HepG2 (cell line): ENCODE data around the gene GRAMD1B. TPM values are rescaled to one million over a fixed set of nuclear protein-coding genes. Genes with fewer than 3 reads are reported as not detected.

Experiments
- ATAC-seq: fragments of 200-7000 bp; cut with Tn5 transposase; 3 replicates; pipeline ENCODE4 v1.9.1; 2020; ENCODE audit warnings: mild to moderate bottlenecking, moderate library complexity
- BruUV-seq: library from RNA; stranded (reverse); fragments of 400-500 nt; replicated peaks from 2 replicates; lab custom pipeline; 2021; lab: Mats Ljungman, UMichigan
- CTCF ChIA-PET: fragments of 300-600 bp; formaldehyde crosslinking; extraction: SDS; loops from one replicate; lab custom pipeline; 2021; ENCODE audit warnings: low total read pairs, inconsistent platforms, low intra/inter-chr PET ratio; lab: Yijun Ruan, JAX
- POLR2A ChIA-PET: fragments of 350-600 bp; sonication (Branson Sonifier 250); formaldehyde crosslinking; loops from one replicate; lab custom pipeline; 2020; ENCODE audit warnings: antibody characterized with exemption, inconsistent platforms; lab: Yijun Ruan, JAX
- DNase-seq: peaks from one replicate; pipeline ENCODE4 v3.0.0-alpha.2; 2015; ENCODE audit warnings: low spot score
- FAIRE-seq: peaks from 3 replicates; lab custom pipeline; 2011; peaks lifted over from hg19 to GRCh38; lab: Jason Lieb, UNC
- H2AFZ ChIP-seq: one replicate; pipeline ENCODE4 v1.6.1; 2011; ENCODE audit warnings: low read length, inconsistent platforms
- H3K27ac ChIP-seq: fragments of 300-600 bp; 3 replicates; pipeline ENCODE4 v1.8.0; 2011; ENCODE audit warnings: mixed run types, mild to moderate bottlenecking, mixed read lengths, low read length, inconsistent platforms; ENCODE audit not compliant: insufficient read depth; ENCODE audit errors: extremely low read length
- H3K27me3 ChIP-seq, 2 experiments: fragments of 200-600 bp in 1 of 2; 2 replicates in 1 of 2; 3 replicates in 1 of 2; pipeline versions ENCODE4 v1.6.0 to v1.8.0; 2011; ENCODE audit warnings: low read length in 2 of 2, mild to moderate bottlenecking in 2 of 2, moderate library complexity in 2 of 2, inconsistent platforms in 1 of 2; ENCODE audit not compliant: insufficient read depth in 2 of 2, control insufficient read depth in 1 of 2
- H3K36me3 ChIP-seq, 2 experiments: fragments of 200-600 bp in 1 of 2; replicated peaks in 1 of 2; 2 replicates in 1 of 2; 3 replicates in 1 of 2; pipeline versions ENCODE4 v1.5.1 to v1.8.0; 2011; ENCODE audit warnings: low read length in 2 of 2, inconsistent platforms in 1 of 2; ENCODE audit not compliant: insufficient read depth in 2 of 2, control insufficient read depth in 1 of 2
- H3K4me1 ChIP-seq: 2 replicates; pipeline ENCODE4 v1.5.1; 2012; ENCODE audit warnings: low read length, inconsistent platforms; ENCODE audit not compliant: insufficient read depth
- H3K4me2 ChIP-seq: 2 replicates; pipeline ENCODE4 v1.6.0; 2011; ENCODE audit warnings: low read depth, low read length, inconsistent platforms
- H3K4me3 ChIP-seq, 3 experiments: fragments of 200-600 bp in 1 of 3; sonication (generic), shearing (Covaris generic) in 1 of 3; replicated peaks in 1 of 3; 2 replicates each; pipeline ENCODE4 v1.5.1; 2011 to 2016; ENCODE audit warnings: low read length in 3 of 3, inconsistent platforms in 2 of 3, low read depth in 2 of 3, mild to moderate bottlenecking in 2 of 3, control low read depth in 1 of 3, mixed read lengths in 1 of 3; ENCODE audit not compliant: insufficient read depth in 1 of 3
- H3K79me2 ChIP-seq: one replicate; pipeline ENCODE4 v1.6.1; 2011; ENCODE audit warnings: low read length, inconsistent platforms; ENCODE audit not compliant: insufficient read depth
- H3K9ac ChIP-seq: 2 replicates; pipeline ENCODE4 v1.6.0; 2011; ENCODE audit warnings: mild to moderate bottlenecking, low read depth, low read length, inconsistent platforms; ENCODE audit not compliant: insufficient read depth
- H3K9me3 ChIP-seq: 2 replicates; pipeline ENCODE4 v1.5.1; 2012; ENCODE audit warnings: mild to moderate bottlenecking, low read length
- H4K20me1 ChIP-seq: 2 replicates; pipeline ENCODE4 v1.6.0; 2011; ENCODE audit warnings: inconsistent platforms, mild to moderate bottlenecking, low read length, moderate library complexity; ENCODE audit not compliant: insufficient read depth
- ESRRA ChIP-seq: sonication (generic); formaldehyde crosslinking; IDR thresholded peaks from 2 replicates; pipeline ENCODE4 v1.5.1; 2020; ENCODE audit warnings: mild to moderate bottlenecking, low read depth, missing genetic modification reagents
- GABPA ChIP-seq, 2 experiments: IDR thresholded peaks; 2 replicates each; pipeline ENCODE4 v1.6.1; 2011 to 2016; ENCODE audit warnings: low read depth in 2 of 2, low read length in 1 of 2, missing biosample characterization in 1 of 2, missing genetic modification characterization in 1 of 2
- GABPB1 ChIP-seq: IDR thresholded peaks from 2 replicates; pipeline ENCODE4 v1.6.1; 2016; ENCODE audit warnings: mild to moderate bottlenecking, missing genetic modification reagents, moderate library complexity, missing compliant biosample characterization
- GATAD1 ChIP-seq: IDR thresholded peaks from 2 replicates; pipeline ENCODE4 v1.6.1; 2016; ENCODE audit warnings: missing genetic modification reagents, missing compliant biosample characterization
- MAFK ChIP-seq, 2 experiments: IDR thresholded peaks in 1 of 2; conservative IDR thresholded peaks in 1 of 2; 2 replicates each; pipeline ENCODE4 v1.6.1; 2011; ENCODE audit warnings: improper control_type of control experiment in 2 of 2, low read length in 2 of 2
- MBNL3 ChIP-seq: fragments of 250-450 bp; sonication (Bioruptor Pico); conservative IDR thresholded peaks from 2 replicates; pipeline ENCODE4 v1.8.0; 2022; ENCODE audit warnings: mild to moderate bottlenecking, inconsistent platforms
- NR2F2 ChIP-seq: IDR thresholded peaks from 2 replicates; pipeline ENCODE4 v1.6.1; 2012; ENCODE audit warnings: low read depth, inconsistent platforms, borderline replicate concordance
- REL ChIP-seq: sonication (generic); formaldehyde crosslinking; conservative IDR thresholded peaks from 2 replicates; pipeline ENCODE4 v1.8.0; 2022; ENCODE audit warnings: mild to moderate bottlenecking, missing genetic modification reagents, moderate library complexity
- RFX1 ChIP-seq: fragments of 450-650 bp; IDR thresholded peaks from 2 replicates; pipeline ENCODE4 v1.6.1; 2017
- SP140L ChIP-seq: sonication (generic); formaldehyde crosslinking; IDR thresholded peaks from 2 replicates; pipeline ENCODE4 v1.4.0; 2020; ENCODE audit warnings: missing genetic modification reagents, borderline replicate concordance
- TBX3 ChIP-seq: fragments of 450-650 bp; IDR thresholded peaks from 2 replicates; pipeline ENCODE4 v1.6.1; 2017; ENCODE audit warnings: antibody characterized with exemption, mild to moderate bottlenecking, inconsistent platforms, borderline replicate concordance
- TMF1 ChIP-seq: sonication (generic); formaldehyde crosslinking; IDR thresholded peaks from 2 replicates; pipeline ENCODE4 v1.8.1; 2022; ENCODE audit warnings: low read depth, missing genetic modification reagents
- ZFP36L1 ChIP-seq: sonication (generic); formaldehyde crosslinking; IDR thresholded peaks from 2 replicates; pipeline ENCODE4 v1.8.0; 2022; ENCODE audit warnings: mild to moderate bottlenecking, missing genetic modification reagents, moderate library complexity
- ZMYM2 ChIP-seq: sonication (generic); formaldehyde crosslinking; IDR thresholded peaks from 2 replicates; pipeline ENCODE4 v1.8.0; 2022; ENCODE audit warnings: mild to moderate bottlenecking, missing genetic modification reagents
- ZNF256 ChIP-seq: sonication (generic); formaldehyde crosslinking; conservative IDR thresholded peaks from 2 replicates; pipeline ENCODE4 v1.4.0; 2020; ENCODE audit warnings: missing genetic modification reagents
- ZNF775 ChIP-seq: sonication (generic); formaldehyde crosslinking; IDR thresholded peaks from 2 replicates; pipeline ENCODE4 v1.4.0; 2020; ENCODE audit warnings: missing genetic modification reagents, mild to moderate bottlenecking, moderate library complexity, borderline replicate concordance
- ZNF816 ChIP-seq: sonication (generic); formaldehyde crosslinking; IDR thresholded peaks from 2 replicates; pipeline ENCODE4 v1.8.0; 2022; ENCODE audit warnings: missing genetic modification reagents, mild to moderate bottlenecking, borderline replicate concordance
- WGBS: methylation state at CpG from one replicate; pipeline ENCODE4 v1.1.6; 2017; ENCODE audit warnings: low lambda C conversion rate; 5-methylcytosine and 5-hydroxymethylcytosine counted together
- in situ Hi-C: cut with HindIII; loops from 2 replicates; pipeline ENCODE4 v1.10.0; 2017; ENCODE audit warnings: low pct_unique_long_range_greater_than_20kb; ENCODE audit not compliant: extremely low pct_ligation_motif_present
- intact Hi-C: fragments of 100-400 bp; cut with micrococcal nuclease; formaldehyde crosslinking; loops from one replicate; pipeline ENCODE4 v1.10.0; 2022; ENCODE audit not compliant: unreplicated experiment
- polyA plus RNA-seq, 8 experiments: library from polyadenylated mRNA; depleted of rRNA in 3 of 8; stranded (reverse) in 7 of 8; unstranded in 1 of 8; fragments of >200 nt; fragmentation: Illumina TruSeq in 4 of 8; extraction: Trizol in 4 of 8; gene quantifications; 2 replicates each; pipeline versions ENCODE4 v1.2.1 to v1.2.3, GENCODE V29; 2011 to 2016; ENCODE audit warnings: low read depth in 4 of 8, missing spikeins in 1 of 8, mixed read lengths in 1 of 8; ENCODE audit not compliant: insufficient read depth in 1 of 8
- total RNA-seq, 5 experiments: library from RNA; depleted of rRNA; stranded (reverse); fragments of >200 nt; fragmentation: Illumina TruSeq; extraction: Trizol; gene quantifications; 2 replicates each; pipeline ENCODE4 v1.2.3, GENCODE V29; 2016; ENCODE audit warnings: low read depth in 1 of 5
- TF ChIP-seq, protein P1 (sequence below): sonication (generic); formaldehyde crosslinking; IDR thresholded peaks from 2 replicates; pipeline ENCODE4 v1.9.0; 2021; ENCODE audit warnings: missing genetic modification reagents, borderline replicate concordance
- TF ChIP-seq, protein P2 (sequence below): sonication (generic); formaldehyde crosslinking; IDR thresholded peaks from 2 replicates; pipeline ENCODE4 v1.4.0; 2020; ENCODE audit warnings: missing genetic modification reagents
- TF ChIP-seq, protein P3 (sequence below): sonication (generic); formaldehyde crosslinking; IDR thresholded peaks from 2 replicates; pipeline ENCODE4 v1.4.0; 2020; ENCODE audit warnings: missing genetic modification reagents

The GRAMD1B gene
- total and polyA plus RNA-seq, 2 of the 13 experiments (the other 11 are each of a cell fraction or from before 2014, with no cell fraction given) = 0.12 TPM; not detected in 1

DNA sequence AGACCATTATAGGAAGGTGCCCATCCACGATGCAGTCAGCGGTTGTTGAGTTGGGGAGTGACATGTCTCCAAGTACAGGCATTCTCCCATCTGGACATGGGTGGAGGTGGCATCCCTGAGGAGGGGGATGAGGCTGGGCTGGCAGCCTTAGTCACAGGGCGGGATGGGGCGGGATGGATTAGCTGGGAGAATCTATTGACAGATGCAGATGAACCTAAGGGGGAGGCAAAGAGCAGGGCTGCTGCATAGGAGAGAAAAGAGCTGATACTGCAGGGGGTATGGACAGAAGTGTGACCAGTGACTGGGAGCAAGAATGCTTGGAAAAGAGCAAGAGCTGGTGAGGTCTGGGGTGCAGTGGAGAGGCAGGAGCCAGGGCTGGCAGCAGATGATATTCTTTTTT, 181.6 kb downstream of the GRAMD1B start:
- H3K36me3 ChIP-seq = no peaks in the 10 kb centered on the region
- H3K79me2 ChIP-seq = no peaks in the 10 kb centered on the region
- intact Hi-C loops = no loop called here
- POLR2A ChIA-PET = no interaction called here
- no peaks in the 10 kb centered on the region for H3K4me1 ChIP-seq
- no peaks in the 10 kb centered on the region for H4K20me1 ChIP-seq
- TF ChIP-seq ESRRA (no peak), ZFP36L1 (CRISPR knock-in tag) (no peak), NR2F2 (no peak), MBNL3 (no peak), ZNF775 (CRISPR knock-in tag) (no peak), RFX1 (no peak), REL (CRISPR knock-in tag) (no peak), MAFK (conservative IDR thresholded peaks at IDR 0.05 in 1 of 2, IDR thresholded peaks at IDR 0.05 in 1 of 2; ENCODE audit: low read length in 2 of 2) (no peak), TBX3 (no peak), GATAD1 (no peak), ZMYM2 (CRISPR knock-in tag) (no peak), TMF1 (CRISPR knock-in tag) (no peak), ZNF816 (CRISPR knock-in tag) (no peak), SP140L (no peak), GABPA (IDR thresholded peaks at IDR 0.05; ENCODE audit: low read depth, low read length) (no peak), GABPA (CRISPR knock-in tag; IDR thresholded peaks at IDR 0.05; ENCODE audit: low read depth) (no peak), ZNF256 (no peak), GABPB1 (CRISPR knock-in tag) (no peak)
- TF ChIP-seq, protein P1, sequence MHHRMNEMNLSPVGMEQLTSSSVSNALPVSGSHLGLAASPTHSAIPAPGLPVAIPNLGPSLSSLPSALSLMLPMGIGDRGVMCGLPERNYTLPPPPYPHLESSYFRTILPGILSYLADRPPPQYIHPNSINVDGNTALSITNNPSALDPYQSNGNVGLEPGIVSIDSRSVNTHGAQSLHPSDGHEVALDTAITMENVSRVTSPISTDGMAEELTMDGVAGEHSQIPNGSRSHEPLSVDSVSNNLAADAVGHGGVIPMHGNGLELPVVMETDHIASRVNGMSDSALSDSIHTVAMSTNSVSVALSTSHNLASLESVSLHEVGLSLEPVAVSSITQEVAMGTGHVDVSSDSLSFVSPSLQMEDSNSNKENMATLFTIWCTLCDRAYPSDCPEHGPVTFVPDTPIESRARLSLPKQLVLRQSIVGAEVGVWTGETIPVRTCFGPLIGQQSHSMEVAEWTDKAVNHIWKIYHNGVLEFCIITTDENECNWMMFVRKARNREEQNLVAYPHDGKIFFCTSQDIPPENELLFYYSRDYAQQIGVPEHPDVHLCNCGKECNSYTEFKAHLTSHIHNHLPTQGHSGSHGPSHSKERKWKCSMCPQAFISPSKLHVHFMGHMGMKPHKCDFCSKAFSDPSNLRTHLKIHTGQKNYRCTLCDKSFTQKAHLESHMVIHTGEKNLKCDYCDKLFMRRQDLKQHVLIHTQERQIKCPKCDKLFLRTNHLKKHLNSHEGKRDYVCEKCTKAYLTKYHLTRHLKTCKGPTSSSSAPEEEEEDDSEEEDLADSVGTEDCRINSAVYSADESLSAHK (CRISPR knock-in tag) = no peak
- TF ChIP-seq, protein P2, sequence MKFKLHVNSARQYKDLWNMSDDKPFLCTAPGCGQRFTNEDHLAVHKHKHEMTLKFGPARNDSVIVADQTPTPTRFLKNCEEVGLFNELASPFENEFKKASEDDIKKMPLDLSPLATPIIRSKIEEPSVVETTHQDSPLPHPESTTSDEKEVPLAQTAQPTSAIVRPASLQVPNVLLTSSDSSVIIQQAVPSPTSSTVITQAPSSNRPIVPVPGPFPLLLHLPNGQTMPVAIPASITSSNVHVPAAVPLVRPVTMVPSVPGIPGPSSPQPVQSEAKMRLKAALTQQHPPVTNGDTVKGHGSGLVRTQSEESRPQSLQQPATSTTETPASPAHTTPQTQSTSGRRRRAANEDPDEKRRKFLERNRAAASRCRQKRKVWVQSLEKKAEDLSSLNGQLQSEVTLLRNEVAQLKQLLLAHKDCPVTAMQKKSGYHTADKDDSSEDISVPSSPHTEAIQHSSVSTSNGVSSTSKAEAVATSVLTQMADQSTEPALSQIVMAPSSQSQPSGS (CRISPR knock-in tag) = no peak
- TF ChIP-seq, protein P3, sequence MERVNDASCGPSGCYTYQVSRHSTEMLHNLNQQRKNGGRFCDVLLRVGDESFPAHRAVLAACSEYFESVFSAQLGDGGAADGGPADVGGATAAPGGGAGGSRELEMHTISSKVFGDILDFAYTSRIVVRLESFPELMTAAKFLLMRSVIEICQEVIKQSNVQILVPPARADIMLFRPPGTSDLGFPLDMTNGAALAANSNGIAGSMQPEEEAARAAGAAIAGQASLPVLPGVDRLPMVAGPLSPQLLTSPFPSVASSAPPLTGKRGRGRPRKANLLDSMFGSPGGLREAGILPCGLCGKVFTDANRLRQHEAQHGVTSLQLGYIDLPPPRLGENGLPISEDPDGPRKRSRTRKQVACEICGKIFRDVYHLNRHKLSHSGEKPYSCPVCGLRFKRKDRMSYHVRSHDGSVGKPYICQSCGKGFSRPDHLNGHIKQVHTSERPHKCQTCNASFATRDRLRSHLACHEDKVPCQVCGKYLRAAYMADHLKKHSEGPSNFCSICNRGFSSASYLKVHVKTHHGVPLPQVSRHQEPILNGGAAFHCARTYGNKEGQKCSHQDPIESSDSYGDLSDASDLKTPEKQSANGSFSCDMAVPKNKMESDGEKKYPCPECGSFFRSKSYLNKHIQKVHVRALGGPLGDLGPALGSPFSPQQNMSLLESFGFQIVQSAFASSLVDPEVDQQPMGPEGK (CRISPR knock-in tag) = no peak
- TF ChIP-seq, all 625 proteins: peak for 0
- no peak overlapping the region for H3K4me3 ChIP-seq
- no peaks in the 10 kb centered on the region for H3K27me3 ChIP-seq
- no TSS peak for BruUV-seq
- no peak overlapping the region for H3K27ac ChIP-seq
- FAIRE-seq (no peak), DNase-seq (no peak), ATAC-seq (no peak)
- H3K9me3 ChIP-seq = no peaks in the 10 kb centered on the region
- H3K9ac ChIP-seq = no peak overlapping the region
- WGBS = 73% methylated on average over 4 of the region's 4 CpGs
- no peak overlapping the region for H2AFZ ChIP-seq
- H3K4me2 ChIP-seq = no peak overlapping the region
- in situ Hi-C loops = no loop called here
- CTCF ChIA-PET = no interaction called here
